ENCODE measurements around the gene MAML2. TPM values are rescaled to one million over a fixed set of nuclear protein-coding genes. Genes with fewer than 3 reads are reported as not detected.

Gene MAML2
- total RNA-seq, 1 experiment from 2014 or later: 2.9 TPM

GRCh38 chr11:96205460-96205809 lies 137.6 kb downstream of the MAML2 start:
- H3K9me3 ChIP-seq (ENCODE audit: control insufficient read depth, insufficient read depth, low read depth, low read length): no peaks in the 10 kb centered on the region
- no TSS peak for BruUV-seq (replicated peaks)
- in situ Hi-C loops (cut with HindIII; ENCODE audit: low pct_unique_long_range_greater_than_20kb, low sequenced_read_pairs): no loop called here
- H3K27ac ChIP-seq (ENCODE audit: low read length): no peak overlapping the region
- DNase-seq (ENCODE audit: low read depth, low spot score) (no peak), ATAC-seq (no peak)
- no peaks in the 10 kb centered on the region for H3K27me3 ChIP-seq (ENCODE audit: control insufficient read depth, insufficient read depth, low read length)
- H3K4me3 ChIP-seq (ENCODE audit: low read depth in 2 of 2, low read length in 2 of 2): no peak overlapping the region
- TF ChIP-seq POLR2AphosphoS5 (IDR thresholded peaks at IDR 0.05; ENCODE audit: low read depth, low read length): no peak
- TF ChIP-seq CTCF (IDR thresholded peaks at IDR 0.05): no peak
- no peak for TF ChIP-seq TCF7L2 (IDR thresholded peaks at IDR 0.05; ENCODE audit: low read depth, low read length)
- TF ChIP-seq SIN3A (IDR thresholded peaks at IDR 0.05; ENCODE audit: borderline replicate concordance, insufficient read depth, low read depth, low read length): no peak
- TF ChIP-seq REST (IDR thresholded peaks at IDR 0.05; ENCODE audit: insufficient read depth in 1 of 2, low read depth in 2 of 2, low read length in 1 of 2): no peak
- ChIA-PET POLR2A (no interaction called here), CTCF (no interaction called here)
- intact Hi-C loops (cut with micrococcal nuclease; ENCODE audit: unreplicated experiment): no loop called here
- H3K36me3 ChIP-seq (ENCODE audit: control insufficient read depth, insufficient read depth, low read length): no peaks in the 10 kb centered on the region
- H3K4me1 ChIP-seq (ENCODE audit: control insufficient read depth, insufficient read depth, low read length): peaks cover 10% of the 10 kb centered on the region

- no peak for ATAC-seq
- Histone ChIP-seq H3K4me3 (ENCODE audit: low read depth in 2 of 2, low read length in 2 of 2) (no peak overlapping the region), H3K9me3 (ENCODE audit: control insufficient read depth, insufficient read depth, low read depth, low read length) (no peaks in the 10 kb centered on the region), H3K27ac (ENCODE audit: low read length) (no peak overlapping the region), H3K4me1 (ENCODE audit: control insufficient read depth, insufficient read depth, low read length) (peaks cover 10% of the 10 kb centered on the region), H3K27me3 (ENCODE audit: control insufficient read depth, insufficient read depth, low read length) (no peaks in the 10 kb centered on the region), H3K36me3 (ENCODE audit: control insufficient read depth, insufficient read depth, low read length) (no peaks in the 10 kb centered on the region)
- CTCF ChIA-PET: no interaction called here
- in situ Hi-C loops (cut with HindIII; ENCODE audit: low pct_unique_long_range_greater_than_20kb, low sequenced_read_pairs) (no loop called here), intact Hi-C loops (cut with micrococcal nuclease; ENCODE audit: unreplicated experiment) (no loop called here)
- POLR2A ChIA-PET: no interaction called here
- DNase-seq (ENCODE audit: low read depth, low spot score): no peak
- TF ChIP-seq TCF7L2 (IDR thresholded peaks at IDR 0.05; ENCODE audit: low read depth, low read length) (no peak), CTCF (IDR thresholded peaks at IDR 0.05) (no peak)
- BruUV-seq (replicated peaks): no TSS peak
These were observed 138.1 kb downstream of the MAML2 start for GRCh38 chr11:96204721-96205459.

Data from Panc1 (cell line).